HG03025 (cell line): ENCODE data around the gene ZNF701.
A peak's percentile ranks its signal among the peaks of the same experiment; 100 is the strongest.
"Not testable (repeated sequence)": the region's sequence is repeated elsewhere in the genome, so short reads cannot be mapped to it uniquely, and the experiment has no call there.

Experiments
- ATAC-seq: cut with Tn5 transposase; IDR thresholded peaks from one replicate; pipeline ENCODE4 v1.9.1; 2021; ENCODE audit warnings: mild to moderate bottlenecking, moderate library complexity; ENCODE audit not compliant: unreplicated experiment, low FRiP score

The ZNF701 gene

GRCh38 chr19:52561611-52562010, 8.5 kb upstream of the ZNF701 start:
- ATAC-seq, result not testable (repeated sequence)

- no peak for ATAC-seq
Observed at GRCh38 chr19:52566121-52566520, 4.0 kb upstream of the ZNF701 start.

- no peak for ATAC-seq
Observed at GRCh38 chr19:52566588-52566987, 3.5 kb upstream of the ZNF701 start.

- ATAC-seq, result no peak
Observed at GRCh38 chr19:52567921-52568320, 2.2 kb upstream of the ZNF701 start.

- ATAC-seq, result not testable (repeated sequence)
Observed at GRCh38 chr19:52569638-52569999, 468 bp upstream of the ZNF701 start.

- no peak for ATAC-seq
Observed at GRCh38 chr19:52584736-52585440, 14.8 kb downstream of the ZNF701 start.

GRCh38 chr19:52585604-52586003, 15.5 kb downstream of the ZNF701 start:
- no peak for ATAC-seq

GRCh38 chr19:52590728-52591127, 20.6 kb downstream of the ZNF701 start:
- ATAC-seq, result no peak

- ATAC-seq, result no peak
Observed at GRCh38 chr19:52592301-52592700, 22.2 kb downstream of the ZNF701 start.

GRCh38 chr19:52593441-52593840, 23.4 kb downstream of the ZNF701 start:
- not testable (repeated sequence) for ATAC-seq

GRCh38 chr19:52599241-52599640, 29.2 kb downstream of the ZNF701 start:
- ATAC-seq, result no peak

GRCh38 chr19:52600639-52601024, 30.5 kb downstream of the ZNF701 start:
- ATAC-seq, result peak; percentile 33

GRCh38 chr19:52601025-52601973, 31.2 kb downstream of the ZNF701 start:
- peak; percentile 86 for ATAC-seq

GRCh38 chr19:52601974-52602366, 31.9 kb downstream of the ZNF701 start:
- ATAC-seq, result not testable (repeated sequence)

GRCh38 chr19:52602941-52603340, 32.9 kb downstream of the ZNF701 start:
- no peak for ATAC-seq

GRCh38 chr19:52603558-52604207, 33.6 kb downstream of the ZNF701 start:
- ATAC-seq, result no peak

- no peak for ATAC-seq
Observed at GRCh38 chr19:52613299-52613906, 43.3 kb downstream of the ZNF701 start.

GRCh38 chr19:52621376-52621775, 51.3 kb downstream of the ZNF701 start:
- no peak for ATAC-seq

GRCh38 chr19:52622261-52622660, 52.2 kb downstream of the ZNF701 start:
- ATAC-seq, result no peak

- no peak for ATAC-seq
Observed at GRCh38 chr19:52626915-52627314, 56.8 kb downstream of the ZNF701 start.

- not testable (repeated sequence) for ATAC-seq
Observed at GRCh38 chr19:52627441-52627840, 57.4 kb downstream of the ZNF701 start.
